KOPT-K1 (cell line): ENCODE results near the gene C4orf51.
"Not testable (repeated sequence)": the region's sequence is repeated elsewhere in the genome, so short reads cannot be mapped to it uniquely, and the experiment has no call there.

Source experiments
- H3K27ac ChIP-seq: fragments of 200-600 bp; sonication (generic); 2 replicates; pipeline ENCODE4 v1.5.1; 2016; ENCODE audit warnings: antibody characterized with exemption, mild to moderate bottlenecking, low read depth, low read length; ENCODE audit not compliant: poor library complexity, severe bottlenecking
- H3K36me3 ChIP-seq: fragments of 200-600 bp; sonication (generic); 2 replicates; pipeline ENCODE4 v1.5.1; 2017; ENCODE audit warnings: antibody characterized with exemption, mild to moderate bottlenecking, low read length, moderate library complexity; ENCODE audit not compliant: insufficient read depth
- H3K9me3 ChIP-seq: fragments of 200-600 bp; sonication (generic); 2 replicates; pipeline ENCODE4 v1.5.1; 2017; ENCODE audit warnings: antibody characterized with exemption, low read length, mild to moderate bottlenecking; ENCODE audit not compliant: insufficient read depth, poor library complexity, severe bottlenecking

Gene C4orf51

DNA sequence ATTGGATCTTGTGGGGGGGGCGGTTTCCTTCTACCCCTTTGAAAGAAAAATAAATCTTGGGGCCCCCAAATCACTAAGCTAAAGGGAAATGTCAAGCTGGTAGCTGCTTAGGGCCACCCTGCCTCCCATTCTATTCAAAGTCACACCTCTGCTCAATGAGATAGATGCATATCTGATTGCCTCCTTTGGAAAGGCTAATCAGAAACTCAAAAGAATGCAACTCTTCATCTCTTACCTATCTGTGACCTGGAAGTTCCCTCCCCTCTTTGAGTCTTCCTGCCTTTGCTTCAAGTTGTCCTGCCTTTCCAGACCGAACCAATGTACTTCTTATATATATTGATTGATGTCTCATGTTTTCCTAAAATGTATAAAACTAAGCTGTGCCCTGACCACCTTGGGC is 7.0 kb downstream of the C4orf51 start:
- H3K27ac ChIP-seq: no peak overlapping the region
- H3K9me3 ChIP-seq: no peaks in the 10 kb centered on the region
- H3K36me3 ChIP-seq: no peaks in the 10 kb centered on the region

DNA sequence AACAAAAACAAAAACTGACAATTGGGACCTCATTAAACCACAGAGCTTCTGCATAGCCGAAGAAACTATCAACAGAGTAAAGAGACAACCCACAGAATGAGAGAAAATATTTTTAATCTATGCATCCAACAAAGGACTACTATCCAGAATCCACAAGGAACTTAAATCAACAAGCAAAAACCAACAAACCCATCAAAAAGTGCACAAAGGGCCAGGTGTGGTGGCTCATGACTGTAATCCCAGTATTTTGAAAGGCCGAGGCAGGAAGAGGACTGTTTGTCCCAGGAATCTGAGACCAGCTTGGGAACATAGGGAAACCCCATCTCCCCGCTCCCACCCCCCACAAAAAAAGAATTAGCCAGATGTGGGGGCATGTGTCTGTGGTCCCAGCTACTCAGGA is 10.7 kb downstream of the C4orf51 start:
- Histone ChIP-seq H3K27ac (no peak overlapping the region), H3K36me3 (no peaks in the 10 kb centered on the region), H3K9me3 (no peaks in the 10 kb centered on the region)

GRCh38 chr4:145691416-145691815 is 11.5 kb downstream of the C4orf51 start:
- not testable (repeated sequence) for H3K36me3 ChIP-seq, H3K27ac ChIP-seq, H3K9me3 ChIP-seq

GRCh38 chr4:145694929-145695328 is 15.0 kb downstream of the C4orf51 start:
- no peaks in the 10 kb centered on the region for H3K9me3 ChIP-seq

GRCh38 chr4:145697332-145697731 is 17.4 kb downstream of the C4orf51 start:
- no peak overlapping the region for H3K27ac ChIP-seq
- no peaks in the 10 kb centered on the region for H3K36me3 ChIP-seq
- no peaks in the 10 kb centered on the region for H3K9me3 ChIP-seq

More at GRCh38 chr4:145694929-145695328, 15.0 kb downstream of the C4orf51 start:
- Histone ChIP-seq H3K36me3 (no peaks in the 10 kb centered on the region), H3K27ac (no peak overlapping the region)

- H3K27ac ChIP-seq: no peak overlapping the region
- no peaks in the 10 kb centered on the region for H3K36me3 ChIP-seq
- H3K9me3 ChIP-seq: no peaks in the 10 kb centered on the region
Observed at GRCh38 chr4:145698507-145698906, 18.6 kb downstream of the C4orf51 start.

DNA sequence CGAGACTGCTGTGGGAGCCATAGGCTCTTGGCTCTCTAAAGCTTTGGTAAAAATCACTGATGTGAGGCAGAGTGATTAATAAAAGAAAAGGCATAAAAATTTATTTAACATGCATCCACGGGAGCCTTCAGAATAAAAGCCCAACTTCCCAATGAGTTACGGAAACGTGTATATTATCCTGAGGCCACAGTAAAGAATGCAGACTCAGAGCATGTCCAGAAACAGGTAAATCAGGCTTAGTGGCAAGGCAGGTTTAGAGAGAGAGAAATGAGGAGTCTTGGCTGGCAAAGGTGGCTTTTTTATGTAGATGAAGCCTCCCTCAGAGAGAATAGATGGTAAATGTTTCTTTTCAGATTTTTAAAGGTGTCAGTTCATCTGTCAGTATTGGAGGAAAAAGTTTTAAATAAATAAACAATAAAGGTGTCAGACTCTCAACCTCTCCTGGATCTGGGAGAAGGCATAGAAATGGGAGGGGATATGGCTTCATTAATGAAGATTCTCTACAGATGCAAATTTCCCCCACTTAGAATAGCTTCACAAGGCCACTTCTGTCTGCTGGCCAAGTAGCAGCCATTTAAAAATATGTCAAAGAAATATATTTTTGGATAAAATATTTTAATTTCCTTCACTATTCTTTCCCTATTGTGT is 24.0 kb downstream of the C4orf51 start:
- Histone ChIP-seq H3K9me3 (no peaks in the 10 kb centered on the region), H3K27ac (no peak overlapping the region), H3K36me3 (no peaks in the 10 kb centered on the region)

DNA sequence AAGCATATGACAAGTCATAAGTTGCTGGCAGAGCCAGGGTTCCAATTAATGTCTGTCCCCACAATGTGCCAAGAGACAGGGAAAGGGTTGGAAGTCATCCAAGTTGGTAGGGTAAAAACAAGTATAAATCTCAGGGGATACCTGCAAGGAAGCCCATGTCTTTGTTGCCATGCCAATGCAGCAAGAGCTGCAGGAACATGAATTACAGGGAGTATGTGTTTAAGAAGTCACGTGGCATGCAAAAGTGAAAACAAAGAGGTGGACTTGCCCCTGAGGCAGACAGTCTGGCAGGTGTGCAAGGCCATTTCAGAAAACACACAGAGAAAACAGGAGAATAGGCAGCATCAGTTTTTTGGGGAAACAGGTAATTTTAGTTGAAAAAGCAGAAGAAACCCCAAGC is 29.4 kb downstream of the C4orf51 start:
- no peak overlapping the region for H3K27ac ChIP-seq
- peaks cover 13% of the 10 kb centered on the region for H3K9me3 ChIP-seq
- H3K36me3 ChIP-seq: no peaks in the 10 kb centered on the region

DNA sequence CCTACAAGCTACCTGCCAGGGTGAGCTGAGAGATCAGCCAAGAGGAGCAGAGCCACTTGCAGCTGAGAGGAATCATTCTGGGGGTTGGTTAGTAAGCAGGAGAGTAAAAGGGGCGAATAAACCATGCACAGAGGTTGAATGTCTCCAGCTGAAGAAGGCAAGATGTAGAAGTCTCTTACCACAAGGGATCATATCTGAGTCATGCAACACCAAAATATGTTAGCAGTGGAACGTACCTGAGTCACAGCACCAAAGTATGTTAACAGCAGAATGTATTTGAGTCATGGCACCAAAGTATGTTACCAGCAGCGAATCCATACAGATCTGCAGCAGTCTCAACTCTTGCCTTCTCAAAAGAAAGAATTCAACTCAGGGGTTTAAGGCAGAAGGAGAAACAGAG is 29.9 kb downstream of the C4orf51 start:
- no peak overlapping the region for H3K27ac ChIP-seq
- no peaks in the 10 kb centered on the region for H3K36me3 ChIP-seq
- H3K9me3 ChIP-seq: peaks cover 13% of the 10 kb centered on the region

GRCh38 chr4:145716200-145716599 is 36.3 kb downstream of the C4orf51 start:
- H3K27ac ChIP-seq: no peak overlapping the region

DNA sequence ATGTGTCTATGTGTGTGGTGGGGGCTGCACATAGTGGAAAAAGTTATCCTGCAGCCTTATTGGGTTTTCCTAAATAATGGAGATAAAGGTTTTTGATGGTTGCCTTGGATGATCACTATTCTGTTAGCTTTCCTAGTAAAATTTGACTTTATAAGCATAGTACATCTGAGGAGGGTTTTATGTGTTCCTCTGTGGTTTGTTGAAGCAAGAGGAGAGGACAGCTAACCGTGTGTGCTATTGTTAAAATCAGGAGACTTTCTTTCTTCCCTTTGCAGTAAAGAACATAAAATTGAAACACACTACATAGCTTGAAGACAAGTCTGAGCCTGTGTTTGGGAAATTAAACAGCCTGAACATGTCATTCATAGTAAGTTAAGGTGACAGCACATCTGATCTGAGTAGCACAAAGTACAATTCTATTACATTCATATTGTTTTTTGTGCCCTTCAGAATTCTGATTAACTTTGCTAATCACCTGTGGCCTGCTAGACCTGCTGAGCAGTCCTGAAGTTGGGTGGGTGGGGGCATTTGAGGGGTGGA is 36.8 kb downstream of the C4orf51 start:
- Histone ChIP-seq H3K9me3 (peaks cover 5% of the 10 kb centered on the region), H3K36me3 (no peaks in the 10 kb centered on the region), H3K27ac (no peak overlapping the region)

More at GRCh38 chr4:145716200-145716599, 36.3 kb downstream of the C4orf51 start:
- peaks cover 10% of the 10 kb centered on the region for H3K9me3 ChIP-seq
- H3K36me3 ChIP-seq: no peaks in the 10 kb centered on the region

DNA sequence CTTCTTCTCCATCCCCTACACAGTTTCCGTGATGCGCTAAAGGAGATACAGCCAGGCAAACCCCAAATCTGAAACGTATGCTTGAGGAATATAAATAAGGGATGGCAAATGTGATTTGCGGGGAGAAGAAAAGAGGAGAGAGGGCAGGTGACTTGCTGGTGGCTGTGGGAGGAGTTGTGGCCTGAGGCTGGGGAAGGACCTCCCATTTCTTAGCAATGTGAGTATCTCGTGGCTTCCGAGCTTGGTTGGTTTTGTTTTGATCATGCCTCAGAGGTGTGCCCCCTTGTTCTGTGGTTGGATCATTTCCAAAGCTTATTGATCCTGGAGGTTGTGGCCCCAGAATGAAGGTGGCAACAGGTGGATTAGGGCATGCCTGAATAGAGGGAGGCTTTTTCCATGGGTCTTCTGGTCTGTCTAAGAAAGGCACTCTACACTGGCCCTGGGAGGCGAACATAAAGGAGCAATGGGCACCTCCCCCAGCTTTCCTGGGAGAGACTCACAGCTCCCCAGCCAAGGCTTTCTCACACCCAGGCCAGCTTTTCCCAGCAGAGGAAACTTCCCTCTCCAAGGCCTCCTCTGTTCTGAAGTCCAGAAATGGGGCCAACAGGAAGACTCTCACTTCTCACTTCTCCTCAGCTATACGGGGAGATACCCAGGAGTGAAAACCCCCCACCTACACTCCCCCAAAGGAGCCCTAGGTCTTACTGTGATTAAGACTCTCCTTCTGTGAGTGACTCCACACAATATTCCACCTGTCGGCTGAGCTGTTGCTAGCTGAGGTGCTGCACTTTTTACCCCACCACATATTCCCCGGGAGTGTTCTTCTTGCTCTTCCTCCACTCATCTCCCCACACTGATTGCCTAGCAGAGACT is 40.0 kb downstream of the C4orf51 start:
- no peaks in the 10 kb centered on the region for H3K9me3 ChIP-seq
- H3K36me3 ChIP-seq: no peaks in the 10 kb centered on the region
- no peak overlapping the region for H3K27ac ChIP-seq

GRCh38 chr4:145720656-145721055 is 40.7 kb downstream of the C4orf51 start:
- Histone ChIP-seq H3K36me3 (no peaks in the 10 kb centered on the region), H3K27ac (no peak overlapping the region), H3K9me3 (no peaks in the 10 kb centered on the region)

DNA sequence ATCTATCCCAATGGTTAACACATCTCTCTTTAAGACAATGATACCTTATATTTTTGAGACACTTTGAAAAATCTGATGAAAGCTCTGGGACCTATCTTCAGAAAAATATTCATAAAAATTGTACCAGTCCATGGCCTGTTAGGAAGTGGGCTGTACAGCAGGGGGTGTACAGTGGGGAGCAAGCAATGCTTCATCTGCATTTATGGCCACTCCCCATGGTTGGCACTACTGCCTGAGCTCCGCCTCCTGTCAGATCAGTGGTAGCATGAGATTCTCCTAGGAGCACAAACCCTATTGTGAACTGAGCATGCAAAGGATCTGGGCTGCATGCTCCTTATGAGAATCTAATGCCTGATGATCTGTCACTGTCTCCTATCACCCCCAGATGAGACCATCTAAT is 42.6 kb downstream of the C4orf51 start:
- no peaks in the 10 kb centered on the region for H3K9me3 ChIP-seq
- H3K36me3 ChIP-seq: no peaks in the 10 kb centered on the region
- H3K27ac ChIP-seq: no peak overlapping the region

DNA sequence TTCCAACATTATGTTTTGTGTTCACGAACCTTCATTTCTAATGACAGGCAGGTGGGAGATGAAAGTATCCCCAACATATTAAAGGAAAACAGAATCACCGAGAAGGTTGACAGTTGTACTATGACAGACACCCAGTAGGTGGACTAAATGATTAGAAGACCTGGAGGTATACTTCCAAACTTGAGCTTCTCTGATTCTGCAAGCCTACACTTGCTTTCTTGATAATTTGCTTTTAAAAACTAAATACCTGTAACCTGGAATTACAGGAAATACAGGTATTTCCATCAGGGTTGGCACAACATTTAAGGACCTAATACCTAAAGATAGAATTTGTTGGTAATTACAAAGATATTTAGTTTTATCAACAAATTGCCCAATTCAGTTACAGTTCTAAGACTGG is 43.4 kb downstream of the C4orf51 start:
- H3K36me3 ChIP-seq: no peaks in the 10 kb centered on the region
- no peak overlapping the region for H3K27ac ChIP-seq
- H3K9me3 ChIP-seq: no peaks in the 10 kb centered on the region
